Immature natural killer cell (primary cell): ENCODE data around the gene ITPKA. TPM values are rescaled to one million over a fixed set of nuclear protein-coding genes. Genes with fewer than 3 reads are reported as not detected.
"Not testable (repeated sequence)": the region's sequence is repeated elsewhere in the genome, so short reads cannot be mapped to it uniquely, and the experiment has no call there.

Experiments used
- DNase-seq, 3 donors: peaks; one replicate each; pipeline ENCODE4 v3.0.0; 2022; ENCODE audit warnings: mixed read lengths in 1 of 3
- H3K27ac Mint-ChIP-seq, 6 donors: one replicate each; pipeline ENCODE4 v1.8.0; 2020; ENCODE audit warnings: mixed read lengths in 6 of 6, mild to moderate bottlenecking in 5 of 6, inconsistent platforms in 4 of 6, moderate library complexity in 3 of 6
- H3K27me3 Mint-ChIP-seq, 3 donors: one replicate each; pipeline ENCODE4 v1.8.0; 2020 to 2021; ENCODE audit warnings: low read depth in 3 of 3, mild to moderate bottlenecking in 3 of 3, mixed read lengths in 3 of 3, moderate library complexity in 3 of 3, inconsistent platforms in 1 of 3
- H3K36me3 Mint-ChIP-seq, 3 donors: one replicate each; pipeline ENCODE4 v1.8.0; 2020; ENCODE audit warnings: mixed read lengths in 3 of 3, inconsistent platforms in 2 of 3, mild to moderate bottlenecking in 2 of 3
- H3K4me1 Mint-ChIP-seq, 2 donors: one replicate each; pipeline ENCODE4 v1.8.0; 2020; ENCODE audit warnings: inconsistent platforms in 2 of 2, mild to moderate bottlenecking in 2 of 2, mixed read lengths in 2 of 2, moderate library complexity in 1 of 2
- H3K4me3 Mint-ChIP-seq, 5 donors: one replicate each; pipeline ENCODE4 v1.8.0; 2020; ENCODE audit warnings: mild to moderate bottlenecking in 5 of 5, mixed read lengths in 5 of 5, inconsistent platforms in 3 of 5, moderate library complexity in 3 of 5
- H3K9me3 Mint-ChIP-seq, 6 donors: one replicate each; pipeline ENCODE4 v1.8.0; 2020; ENCODE audit warnings: mild to moderate bottlenecking in 6 of 6, mixed read lengths in 6 of 6, inconsistent platforms in 4 of 6, moderate library complexity in 3 of 6
- polyA plus RNA-seq, 3 donors: library from polyadenylated mRNA; unstranded; fragments of 300-500 nt; fragmentation: Illumina TruSeq; gene quantifications; one replicate each; pipeline ENCODE4 v1.2.3, GENCODE V29; 2021

The ITPKA gene
- not detected for polyA plus RNA-seq

DNA sequence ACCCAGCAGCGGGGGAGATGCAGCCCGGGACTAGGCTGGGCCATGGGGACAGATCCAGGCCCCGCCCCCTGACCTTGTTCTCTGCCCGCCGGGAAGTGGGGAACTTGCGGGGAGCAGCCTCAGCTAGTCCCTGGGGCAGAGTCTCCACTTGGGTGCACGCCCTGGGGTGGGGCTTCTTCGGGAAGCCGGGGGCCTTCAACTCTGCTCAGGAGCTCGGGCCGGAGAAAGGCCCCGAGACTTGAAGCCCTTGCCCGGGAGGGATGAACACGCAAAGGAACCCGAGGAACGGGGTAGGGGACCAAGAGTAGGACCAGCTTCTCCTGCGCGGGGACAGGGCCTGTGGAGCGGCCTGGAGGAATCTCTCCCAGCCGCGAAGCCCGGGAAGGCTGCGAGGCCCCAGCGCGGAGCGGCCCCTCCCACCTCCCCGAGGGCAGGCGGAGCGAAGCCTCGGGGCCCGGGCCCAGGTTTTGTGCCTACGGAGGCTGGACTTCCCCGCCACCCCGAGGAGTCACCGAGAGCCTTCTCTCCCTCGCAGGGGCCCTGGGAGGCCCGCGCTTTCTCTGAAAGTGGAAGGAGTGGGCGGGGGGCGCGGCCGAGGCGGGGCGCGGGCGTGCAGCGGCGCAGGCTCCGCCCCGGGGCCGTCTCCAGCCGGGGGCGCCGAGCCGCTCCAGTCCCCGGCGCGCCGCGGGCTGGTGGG is at the start of gene ITPKA:
ITPKA (plus strand) TSS at position 670 of the 697 bp plus-strand sequence. CDS start 54 bp downstream, outside the sequence.
- DNase-seq = peak; percentile 62 to 65 (median 64)
- peaks cover 0 to 2% (median 0%) of the 10 kb centered on the region in 6 donors for H3K9me3 Mint-ChIP-seq
- peaks cover 16 to 25% (median 22%) of the 10 kb centered on the region in 3 donors for H3K27me3 Mint-ChIP-seq
- peak within 1 kb of the TSS; percentile 76 to 91 (median 83) for H3K4me3 Mint-ChIP-seq
- H3K27ac Mint-ChIP-seq = peak within 1 kb of the TSS in 2 of 6 donors; percentile 78
- peaks cover 9 to 10% of the 10 kb centered on the region in 2 donors for H3K4me1 Mint-ChIP-seq
- H3K36me3 Mint-ChIP-seq = peaks cover 0 to 4% (median 0%) of the 10 kb centered on the region in 3 donors

DNA sequence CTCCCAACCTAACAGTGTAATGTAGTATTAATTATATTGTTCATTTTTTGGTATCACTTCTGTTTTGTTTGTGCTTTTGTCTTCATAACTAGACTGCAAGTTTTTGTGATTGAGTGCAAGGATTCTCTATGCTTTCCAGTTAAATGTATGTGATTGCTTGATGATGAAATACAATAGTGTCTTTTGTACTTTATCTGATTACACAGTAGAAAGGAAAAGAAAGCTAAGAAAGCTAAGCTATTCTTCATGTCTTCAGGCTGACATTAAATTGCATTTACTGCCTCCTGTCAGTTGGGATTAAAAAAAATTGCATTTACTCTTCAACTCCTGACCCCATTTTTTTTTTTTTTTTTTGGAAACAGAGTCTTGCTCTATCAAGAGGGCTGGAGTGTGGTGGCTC is 48.3 kb upstream of the ITPKA start:
- Mint-ChIP-seq H3K27ac (no peak overlapping the region), H3K27me3 (no peaks in the 10 kb centered on the region), H3K36me3 (peaks cover 7 to 10% (median 7%) of the 10 kb centered on the region in 3 donors), H3K4me3 (no peak overlapping the region), H3K4me1 (peaks cover 16 to 29% of the 10 kb centered on the region in 2 donors), H3K9me3 (no peaks in the 10 kb centered on the region)
- no peak for DNase-seq

DNA sequence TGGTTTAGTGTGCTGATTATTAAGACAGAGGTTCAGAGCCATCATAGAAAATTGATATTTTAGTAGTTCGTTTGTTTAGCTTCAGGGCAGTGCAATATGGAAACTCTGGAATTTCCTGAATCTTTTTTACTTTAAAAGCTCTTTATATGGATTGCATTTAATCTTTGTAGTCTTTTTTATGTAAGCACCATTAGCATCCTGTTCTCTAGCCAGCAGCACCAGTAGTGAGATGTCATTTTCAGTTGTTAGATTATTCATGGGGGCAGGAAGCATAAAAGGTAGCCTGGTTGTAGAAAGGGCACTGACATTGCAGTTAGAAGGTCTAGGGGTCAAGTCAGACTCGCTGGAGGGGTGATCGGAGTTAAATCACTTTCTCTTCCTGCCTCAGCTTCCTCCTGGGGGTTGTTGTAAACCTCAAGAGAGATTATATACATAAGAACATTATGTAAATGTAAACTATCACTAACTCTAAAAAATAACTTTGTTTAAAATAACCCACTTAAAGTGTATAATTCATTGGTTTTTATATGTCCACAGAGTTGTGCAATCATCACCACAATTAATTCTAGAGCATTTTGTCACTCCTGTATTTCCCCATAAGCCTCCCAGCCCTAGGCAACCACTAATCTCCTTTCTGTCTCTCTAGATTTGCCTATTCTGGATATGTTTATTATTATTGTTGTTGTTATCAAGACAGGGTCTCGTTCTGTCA is 31.4 kb upstream of the ITPKA start:
- Mint-ChIP-seq H3K9me3 (no peaks in the 10 kb centered on the region), H3K4me3 (no peak overlapping the region), H3K36me3 (peaks cover 13 to 21% (median 16%) of the 10 kb centered on the region in 3 donors), H3K27ac (peak overlapping the region in 4 of 6 donors; percentile 5 to 69 (median 34)), H3K27me3 (peaks cover 0 to 5% (median 1%) of the 10 kb centered on the region in 3 donors), H3K4me1 (peaks cover 21 to 23% of the 10 kb centered on the region in 2 donors)
- DNase-seq = no peak

DNA sequence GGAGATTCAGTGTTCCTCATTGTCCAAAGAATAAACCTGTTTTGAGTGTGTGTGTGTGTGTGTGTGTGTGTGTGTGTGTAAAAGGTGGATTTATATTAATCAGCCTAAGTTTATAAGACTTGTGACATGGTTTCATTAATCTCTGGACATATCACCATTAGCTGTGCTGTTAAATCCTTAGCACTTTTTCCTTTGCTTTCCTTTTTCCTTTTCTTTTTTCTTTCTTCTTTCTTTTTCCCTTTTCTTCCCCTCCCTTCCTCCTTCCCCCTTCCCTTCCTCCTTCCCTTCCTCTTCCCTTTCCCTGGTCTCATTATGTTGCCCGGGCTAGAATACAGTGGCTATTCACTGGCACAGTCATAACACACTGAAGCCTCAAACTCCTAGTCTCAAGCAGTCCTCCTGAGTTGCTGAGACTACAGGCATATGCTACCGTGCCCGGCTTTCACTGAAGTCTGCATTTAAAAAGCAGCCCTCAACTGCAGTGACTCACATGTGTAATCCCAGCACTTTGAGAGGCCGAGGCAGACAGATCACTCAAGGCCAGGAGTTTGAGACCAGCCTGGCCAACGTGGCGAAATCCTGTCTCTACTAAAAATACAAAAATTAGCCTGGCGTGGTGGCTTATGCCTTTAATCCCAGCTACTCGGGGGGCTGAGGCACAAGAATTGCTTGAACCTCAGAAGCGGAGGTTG is 28.6 kb upstream of the ITPKA start:
- Mint-ChIP-seq H3K4me3 (no peak overlapping the region), H3K9me3 (no peaks in the 10 kb centered on the region), H3K27me3 (peaks cover 0 to 3% (median 1%) of the 10 kb centered on the region in 3 donors), H3K27ac (peak overlapping the region in 1 of 6 donors; percentile 21), H3K4me1 (peaks cover 21 to 25% of the 10 kb centered on the region in 2 donors), H3K36me3 (peaks cover 5 to 19% (median 17%) of the 10 kb centered on the region in 3 donors)
- DNase-seq = no peak

DNA sequence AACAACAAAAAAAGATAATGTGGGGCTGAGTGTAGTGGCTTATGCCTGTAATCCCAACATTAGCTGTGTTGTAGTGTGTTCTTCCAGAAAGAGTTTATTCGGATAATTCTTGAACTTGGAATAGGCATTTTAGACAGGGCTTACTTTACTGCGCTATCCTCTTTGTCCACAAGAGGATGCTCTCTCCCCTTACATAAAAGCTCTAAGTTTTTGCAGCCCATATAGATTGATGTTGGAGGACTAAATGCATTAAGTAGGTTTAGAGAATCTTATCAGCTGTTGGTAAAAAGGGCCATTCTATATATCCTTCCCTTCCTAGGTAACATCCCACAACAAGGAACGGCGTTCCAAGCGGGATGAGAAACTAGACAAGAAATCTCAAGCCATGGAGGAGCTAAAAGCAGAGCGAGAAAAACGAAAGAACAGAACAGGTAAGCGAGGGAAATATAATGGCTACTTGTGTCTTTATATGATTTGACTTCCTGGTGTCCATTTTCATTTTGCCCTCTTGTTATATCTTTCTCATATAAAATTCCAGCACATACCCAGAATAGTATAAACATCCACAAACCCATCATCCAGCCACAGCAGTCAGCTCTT is 27.8 kb upstream of the ITPKA start:
- peak overlapping the region; percentile 11 to 93 (median 84) for H3K27ac Mint-ChIP-seq
- peaks cover 21 to 25% of the 10 kb centered on the region in 2 donors for H3K4me1 Mint-ChIP-seq
- H3K4me3 Mint-ChIP-seq = peak overlapping the region in 2 of 5 donors; percentile 68 to 73
- peaks cover 11 to 24% (median 22%) of the 10 kb centered on the region in 3 donors for H3K36me3 Mint-ChIP-seq
- peak; percentile 20 to 46 (median 39) for DNase-seq
- no peaks in the 10 kb centered on the region for H3K9me3 Mint-ChIP-seq
- peaks cover 0 to 3% (median 1%) of the 10 kb centered on the region in 3 donors for H3K27me3 Mint-ChIP-seq

DNA sequence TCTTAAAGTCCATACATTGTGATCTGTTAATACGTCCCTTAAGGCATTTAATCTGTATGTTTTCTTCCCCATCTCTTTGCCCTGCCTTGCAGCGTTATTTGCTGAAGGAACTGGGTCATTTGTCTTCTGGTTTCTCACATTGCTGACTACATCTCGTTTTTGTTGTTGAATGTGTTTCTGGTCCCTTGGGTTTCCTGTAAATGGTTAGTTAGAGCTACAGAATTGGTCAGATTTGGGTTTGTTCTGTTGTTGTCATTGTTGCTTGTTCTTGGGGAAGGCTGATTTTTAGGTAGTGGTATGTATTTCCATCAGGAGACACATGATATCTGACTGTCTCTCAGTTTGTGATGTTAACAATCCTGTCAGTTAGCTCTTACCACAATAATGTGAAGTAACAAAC is 27.0 kb upstream of the ITPKA start:
- peaks cover 21 to 25% of the 10 kb centered on the region in 2 donors for H3K4me1 Mint-ChIP-seq
- H3K27me3 Mint-ChIP-seq = peaks cover 0 to 3% (median 0%) of the 10 kb centered on the region in 3 donors
- H3K4me3 Mint-ChIP-seq = peak overlapping the region in 3 of 5 donors; percentile 5 to 55 (median 54)
- H3K9me3 Mint-ChIP-seq = no peaks in the 10 kb centered on the region
- peaks cover 16 to 29% (median 28%) of the 10 kb centered on the region in 3 donors for H3K36me3 Mint-ChIP-seq
- H3K27ac Mint-ChIP-seq = peak overlapping the region; percentile 16 to 86 (median 64)
- DNase-seq = peak in 2 of 3 donors; percentile 11 to 18

DNA sequence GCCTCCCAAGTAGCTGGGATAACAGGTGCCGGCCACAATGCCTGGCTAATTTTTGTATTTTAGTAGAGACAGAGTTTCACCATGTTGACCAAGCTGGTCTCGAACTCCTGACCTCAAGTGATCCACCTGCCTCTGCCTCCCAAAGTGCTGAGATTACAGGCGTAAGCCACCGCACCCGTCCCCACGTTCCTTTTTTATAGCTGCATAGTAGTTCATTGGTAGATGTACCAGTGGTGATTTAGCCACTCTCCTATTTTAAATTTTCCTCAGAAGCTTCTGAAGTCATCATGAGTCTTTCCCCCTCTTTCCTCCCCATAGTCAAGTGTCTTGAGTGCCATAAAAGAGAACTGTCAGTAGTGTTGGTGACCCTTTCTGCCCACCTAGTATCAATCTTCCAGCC is 24.0 kb upstream of the ITPKA start:
- H3K4me3 Mint-ChIP-seq, H3K27me3 Mint-ChIP-seq, DNase-seq, H3K9me3 Mint-ChIP-seq: not testable (repeated sequence)
- Mint-ChIP-seq H3K36me3 (peaks cover 22 to 30% (median 30%) of the 10 kb centered on the region in 3 donors), H3K27ac (peak overlapping the region in 1 of 6 donors; percentile 41), H3K4me1 (peaks cover 13 to 16% of the 10 kb centered on the region in 2 donors)

DNA sequence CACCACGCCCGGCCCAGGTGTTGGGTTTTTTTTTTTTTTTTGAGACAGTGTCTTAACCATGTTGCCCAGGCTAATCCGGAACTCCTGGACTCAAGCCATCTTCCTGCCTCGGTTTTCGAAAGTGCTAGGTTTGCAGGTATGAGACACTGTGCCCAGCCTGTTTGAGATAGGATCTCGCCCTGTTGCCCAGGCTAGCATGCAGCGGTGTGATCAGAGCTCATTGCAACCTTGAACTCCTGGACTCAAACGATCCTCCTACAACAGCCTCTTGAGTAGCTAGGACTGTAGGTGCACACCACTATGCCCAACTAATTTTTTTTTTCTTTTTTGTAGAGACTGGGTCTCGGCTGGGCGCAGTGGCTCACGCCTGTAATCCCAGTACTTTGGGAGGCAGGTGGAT is 20.3 kb upstream of the ITPKA start:
- H3K4me1 Mint-ChIP-seq = no peaks in the 10 kb centered on the region
- no peak for DNase-seq
- H3K36me3 Mint-ChIP-seq = peaks cover 42 to 55% (median 44%) of the 10 kb centered on the region in 3 donors
- no peak overlapping the region for H3K27ac Mint-ChIP-seq
- H3K27me3 Mint-ChIP-seq = no peaks in the 10 kb centered on the region
- no peaks in the 10 kb centered on the region for H3K9me3 Mint-ChIP-seq
- no peak overlapping the region for H3K4me3 Mint-ChIP-seq

DNA sequence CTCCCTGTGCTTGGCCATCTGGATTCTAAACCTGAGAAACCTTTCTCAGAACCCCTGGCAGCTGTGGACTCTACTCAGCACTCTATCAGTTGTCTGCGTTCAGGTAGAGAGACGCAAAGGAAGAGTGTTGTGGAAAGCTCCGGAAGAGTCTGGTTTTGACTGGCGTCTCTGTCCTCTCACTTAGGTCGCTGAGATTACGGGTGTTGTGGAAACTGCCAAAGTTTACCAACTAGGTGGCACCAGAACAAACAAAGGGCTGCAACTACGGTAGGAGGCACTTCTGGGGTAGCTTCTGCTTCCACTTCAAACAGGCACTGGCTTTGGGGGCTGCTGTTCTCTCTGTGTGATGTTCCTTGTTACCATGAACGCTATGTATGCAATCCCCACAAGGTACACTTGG is 19.2 kb upstream of the ITPKA start:
- H3K27me3 Mint-ChIP-seq = no peaks in the 10 kb centered on the region
- H3K4me3 Mint-ChIP-seq = no peak overlapping the region
- H3K36me3 Mint-ChIP-seq = peaks cover 48 to 65% (median 53%) of the 10 kb centered on the region in 3 donors
- H3K9me3 Mint-ChIP-seq = no peaks in the 10 kb centered on the region
- H3K27ac Mint-ChIP-seq = no peak overlapping the region
- DNase-seq = no peak
- peaks cover 0 to 2% of the 10 kb centered on the region in 2 donors for H3K4me1 Mint-ChIP-seq

DNA sequence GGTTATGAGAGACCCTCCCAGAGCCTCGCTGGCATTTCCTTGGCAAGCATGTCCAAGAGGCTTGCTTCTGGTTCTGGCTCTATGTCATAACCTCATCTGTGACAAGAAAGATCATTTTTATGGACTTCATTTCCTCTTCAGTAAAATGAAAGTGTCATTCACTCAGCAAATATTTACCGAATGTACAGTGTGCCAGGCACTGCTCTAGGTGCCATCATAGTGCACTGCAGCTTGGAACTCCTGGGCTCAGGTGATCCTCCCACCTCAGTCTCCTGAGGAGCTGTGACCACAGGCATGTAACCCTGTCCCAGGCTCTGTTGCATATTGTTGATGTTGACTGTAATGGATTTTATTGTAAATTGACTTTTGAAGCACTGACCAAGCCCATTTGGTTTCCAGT is 18.7 kb upstream of the ITPKA start:
- Mint-ChIP-seq H3K4me1 (peaks cover 0 to 2% of the 10 kb centered on the region in 2 donors), H3K36me3 (peaks cover 44 to 63% (median 51%) of the 10 kb centered on the region in 3 donors)
- no peak for DNase-seq

DNA sequence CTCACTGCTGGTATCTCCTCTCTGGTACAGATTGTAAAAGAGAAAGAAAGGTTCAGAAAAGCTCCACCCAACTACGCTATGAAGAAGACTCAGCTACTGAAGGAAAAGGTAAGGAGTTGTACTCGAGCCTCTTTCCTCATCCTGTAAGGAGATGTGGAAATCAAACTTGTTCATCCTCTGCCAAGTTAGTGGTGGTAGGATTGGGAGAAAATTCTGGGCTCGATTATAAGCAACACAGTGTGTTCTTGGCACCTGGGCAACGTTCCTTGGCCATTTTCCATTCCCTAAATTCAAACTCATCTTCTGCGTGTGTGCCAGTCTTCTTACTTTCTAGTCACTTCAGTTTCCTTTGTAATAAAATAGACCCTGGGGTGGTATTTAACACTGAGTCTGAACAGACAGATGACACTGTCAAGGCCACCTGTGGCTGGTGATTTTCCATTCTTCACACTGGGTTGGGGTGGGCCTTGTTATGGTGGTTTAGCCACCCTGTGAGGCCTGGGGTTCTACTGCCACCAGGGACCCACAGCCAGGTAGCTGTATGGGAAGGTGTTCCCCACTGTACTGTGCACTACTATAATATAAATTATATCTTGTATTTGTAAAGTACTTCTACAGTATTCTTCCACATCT is 17.1 kb upstream of the ITPKA start:
- Mint-ChIP-seq H3K9me3 (no peaks in the 10 kb centered on the region), H3K4me1 (peaks cover 0 to 2% of the 10 kb centered on the region in 2 donors), H3K27ac (peak overlapping the region in 1 of 6 donors; percentile 12), H3K4me3 (no peak overlapping the region), H3K27me3 (peaks cover 0 to 2% (median 0%) of the 10 kb centered on the region in 3 donors), H3K36me3 (peaks cover 32 to 66% (median 55%) of the 10 kb centered on the region in 3 donors)
- no peak for DNase-seq

More for the DNA sequence above, 18.7 kb upstream of the ITPKA start:
- H3K4me3 Mint-ChIP-seq = no peak overlapping the region
- no peak overlapping the region for H3K27ac Mint-ChIP-seq
- no peaks in the 10 kb centered on the region for H3K27me3 Mint-ChIP-seq
- no peaks in the 10 kb centered on the region for H3K9me3 Mint-ChIP-seq

DNA sequence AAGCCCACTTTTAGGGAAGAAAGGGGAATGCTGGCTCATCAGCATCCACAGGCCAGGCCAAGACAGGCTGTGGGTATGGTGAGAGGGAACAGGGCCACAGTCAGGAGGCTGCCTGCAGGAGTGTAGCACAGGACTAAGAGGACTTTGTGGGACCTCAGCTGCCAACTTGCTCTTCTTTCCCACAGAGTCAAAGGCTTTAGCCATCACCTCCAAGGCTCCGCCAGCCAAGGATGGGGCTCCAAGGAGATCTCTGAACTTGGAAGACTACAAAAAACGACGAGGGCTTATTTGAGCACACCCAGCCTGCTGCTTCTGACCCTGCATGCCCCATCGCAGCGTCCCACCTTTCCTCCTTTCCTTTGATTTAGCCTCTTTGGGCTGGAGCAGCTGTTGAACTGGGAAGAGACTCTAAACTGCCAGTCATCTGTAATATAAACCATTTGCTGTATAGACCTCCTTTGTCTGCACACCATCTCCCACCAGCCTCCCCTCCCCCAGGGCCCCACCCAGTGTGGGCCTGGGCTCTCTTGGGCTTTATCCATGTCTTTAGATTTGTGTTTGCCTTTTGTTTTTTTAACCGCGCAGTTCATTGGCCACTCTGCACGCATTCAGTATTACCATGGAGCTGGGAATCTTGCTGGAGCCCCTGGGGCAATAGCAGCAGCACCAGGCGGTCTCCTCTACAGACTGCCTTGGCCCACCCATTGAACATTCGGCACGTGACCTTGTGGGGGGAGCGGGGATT is 13.1 kb upstream of the ITPKA start:
- Mint-ChIP-seq H3K27ac (no peak overlapping the region), H3K36me3 (peaks cover 24 to 51% (median 49%) of the 10 kb centered on the region in 3 donors)

More for the DNA sequence above, 13.1 kb upstream of the ITPKA start:
- DNase-seq = no peak
- Mint-ChIP-seq H3K9me3 (no peaks in the 10 kb centered on the region), H3K27me3 (peaks cover 0 to 2% (median 0%) of the 10 kb centered on the region in 3 donors), H3K4me3 (no peak overlapping the region), H3K4me1 (peaks cover 21 to 29% of the 10 kb centered on the region in 2 donors)
